H1 (cell line): ENCODE results near the gene GNAL. TPM values are rescaled to one million over a fixed set of nuclear protein-coding genes. Genes with fewer than 3 reads are reported as not detected.

ENCODE experiments used
- CTCF ChIA-PET: fragments of 300-600 bp; sonication (Branson Sonifier 250); formaldehyde crosslinking; loops from one replicate; lab custom pipeline; 2021; ENCODE audit not compliant: partially characterized antibody; lab: Charles Lee
- POLR2A ChIA-PET: fragments of 300-600 bp; sonication (Branson Sonifier 250); formaldehyde crosslinking; loops from one replicate; lab custom pipeline; 2021; ENCODE audit warnings: inconsistent platforms; ENCODE audit not compliant: partially characterized antibody; lab: Charles Lee
- DNase-seq, 2 experiments: peaks; one replicate each; pipeline versions ENCODE4 v3.0.0 to v3.0.0-alpha.2; 2010 to 2022; ENCODE audit warnings: low spot score in 2 of 2, low read depth in 1 of 2, mixed read lengths in 1 of 2
- FAIRE-seq: peaks from 2 replicates; lab custom pipeline; 2011; peaks lifted over from hg19 to GRCh38; lab: Jason Lieb, UNC
- H2AFZ ChIP-seq: 2 replicates; pipeline ENCODE4 v1.8.1; 2012; ENCODE audit warnings: low read length, inconsistent platforms
- H2AK5ac ChIP-seq: 2 replicates; pipeline ENCODE4 v1.6.1; 2013; ENCODE audit warnings: low read depth, low read length
- H2BK120ac ChIP-seq: replicated peaks from 2 replicates; pipeline ENCODE3; 2013; ENCODE audit warnings: low read depth, low read length, inconsistent platforms
- H2BK12ac ChIP-seq: 2 replicates; pipeline ENCODE4 v1.6.1; 2013; ENCODE audit warnings: low read depth, low read length
- H2BK15ac ChIP-seq: 2 replicates; pipeline ENCODE4 v1.6.1; 2013; ENCODE audit warnings: low read length
- H2BK20ac ChIP-seq: 2 replicates; pipeline ENCODE4 v1.6.1; 2013; ENCODE audit warnings: low read length
- H2BK5ac ChIP-seq: 2 replicates; pipeline ENCODE4 v1.6.1; 2013; ENCODE audit warnings: low read depth, low read length
- H3K14ac ChIP-seq: 2 replicates; pipeline ENCODE4 v1.6.1; 2013; ENCODE audit warnings: inconsistent platforms; ENCODE audit not compliant: insufficient read length
- H3K18ac ChIP-seq: 2 replicates; pipeline ENCODE4 v1.6.1; 2013; ENCODE audit warnings: low read length; ENCODE audit errors: extremely low read depth
- H3K23ac ChIP-seq: 2 replicates; pipeline ENCODE4 v1.6.1; 2013; ENCODE audit warnings: inconsistent platforms; ENCODE audit not compliant: insufficient read length
- H3K23me2 ChIP-seq: 2 replicates; pipeline ENCODE4 v1.6.1; 2013; ENCODE audit warnings: low read depth, low read length
- H3K27ac ChIP-seq: 2 replicates; pipeline ENCODE4 v1.6.1; 2011; ENCODE audit warnings: low read depth, low read length, inconsistent platforms
- H3K27me3 ChIP-seq, 4 experiments: replicated peaks in 1 of 4; 1 replicate in 1 of 4; 2 replicates in 3 of 4; pipeline versions ENCODE4 v1.6.1 to v1.8.1; 2011 to 2013; ENCODE audit warnings: low read length in 3 of 4, mild to moderate bottlenecking in 3 of 4, inconsistent platforms in 2 of 4, mixed read lengths in 2 of 4, moderate library complexity in 1 of 4; ENCODE audit not compliant: control insufficient read depth in 3 of 4, insufficient read depth in 3 of 4; ENCODE audit errors: extremely low read depth in 1 of 4
- H3K36me3 ChIP-seq, 4 experiments: 2 replicates each; pipeline versions ENCODE4 v1.6.1 to v1.8.1; 2011 to 2013; ENCODE audit warnings: mild to moderate bottlenecking in 4 of 4, low read length in 3 of 4, moderate library complexity in 2 of 4, control low read depth in 1 of 4, inconsistent platforms in 1 of 4; ENCODE audit not compliant: insufficient read depth in 4 of 4, control insufficient read depth in 2 of 4
- H3K4ac ChIP-seq: replicated peaks from 2 replicates; pipeline ENCODE3; 2013; ENCODE audit warnings: low read length, low read depth, mixed read lengths, inconsistent platforms; ENCODE audit not compliant: insufficient read length
- H3K4me1 ChIP-seq, 4 experiments: replicated peaks in 1 of 4; 1 replicate in 1 of 4; 2 replicates in 3 of 4; pipeline versions ENCODE4 v1.6.1 to v1.8.1; 2011 to 2013; ENCODE audit warnings: low read length in 3 of 4, inconsistent platforms in 2 of 4, mixed read lengths in 1 of 4; ENCODE audit not compliant: insufficient read depth in 4 of 4, control insufficient read depth in 3 of 4
- H3K4me2 ChIP-seq, 2 experiments: 2 replicates each; pipeline versions ENCODE4 v1.6.1 to v1.8.1; 2011 to 2013; ENCODE audit warnings: low read depth in 2 of 2, low read length in 2 of 2, control low read depth in 1 of 2, inconsistent platforms in 1 of 2, mild to moderate bottlenecking in 1 of 2; ENCODE audit not compliant: insufficient read depth in 1 of 2
- H3K4me3 ChIP-seq, 4 experiments: fragments of 200-600, 300-600 bp in 1 of 4; sonication (generic), shearing (Covaris generic), sonication (Bioruptor Twin) in 1 of 4; 2 replicates each; pipeline versions ENCODE4 v1.5.1 to v1.8.1; 2011 to 2016; ENCODE audit warnings: low read length in 4 of 4, low read depth in 3 of 4, control low read depth in 2 of 4, inconsistent platforms in 2 of 4, mild to moderate bottlenecking in 2 of 4, mixed read lengths in 1 of 4, moderate library complexity in 1 of 4; ENCODE audit not compliant: insufficient read depth in 2 of 4; ENCODE audit errors: extremely low read depth in 1 of 4
- H3K56ac ChIP-seq: replicated peaks from 2 replicates; pipeline ENCODE3; 2013; ENCODE audit warnings: low read depth, mild to moderate bottlenecking, mixed read lengths, low read length, inconsistent platforms; ENCODE audit not compliant: insufficient read length
- H3K79me1 ChIP-seq: 2 replicates; pipeline ENCODE4 v1.6.1; 2013; ENCODE audit warnings: low read depth, low read length, control low read depth
- H3K79me2 ChIP-seq, 2 experiments: 2 replicates each; pipeline versions ENCODE4 v1.6.1 to v1.8.1; 2012 to 2013; ENCODE audit warnings: low read length in 2 of 2, mild to moderate bottlenecking in 2 of 2, inconsistent platforms in 1 of 2; ENCODE audit not compliant: insufficient read depth in 2 of 2, control insufficient read depth in 1 of 2
- H3K9ac ChIP-seq, 4 experiments: replicated peaks in 1 of 4; 1 replicate in 1 of 4; 2 replicates in 3 of 4; pipeline versions ENCODE4 v1.6.1 to v1.8.1; 2011 to 2013; ENCODE audit warnings: low read depth in 3 of 4, low read length in 3 of 4, control low read depth in 2 of 4, mild to moderate bottlenecking in 2 of 4, moderate library complexity in 2 of 4, inconsistent platforms in 1 of 4; ENCODE audit errors: extremely low read depth in 1 of 4
- H3K9me3 ChIP-seq, 2 experiments: 2 replicates each; pipeline versions ENCODE4 v1.6.1 to v1.8.1; 2012 to 2013; ENCODE audit warnings: mild to moderate bottlenecking in 2 of 2, moderate library complexity in 2 of 2, control low read depth in 1 of 2, inconsistent platforms in 1 of 2, low read depth in 1 of 2, low read length in 1 of 2, mixed read lengths in 1 of 2; ENCODE audit not compliant: insufficient read depth in 2 of 2
- H4K20me1 ChIP-seq, 2 experiments: replicated peaks in 1 of 2; 2 replicates each; pipeline versions ENCODE3 to v1.8.1; 2011 to 2013; ENCODE audit warnings: inconsistent platforms in 2 of 2, low read length in 2 of 2, mild to moderate bottlenecking in 1 of 2; ENCODE audit not compliant: insufficient read depth in 2 of 2, control insufficient read depth in 1 of 2
- H4K5ac ChIP-seq: 2 replicates; pipeline ENCODE4 v1.6.1; 2013; ENCODE audit warnings: low read length, low read depth, mixed read lengths, inconsistent platforms; ENCODE audit not compliant: insufficient read length
- H4K8ac ChIP-seq: 2 replicates; pipeline ENCODE4 v1.8.0; 2013; ENCODE audit warnings: mild to moderate bottlenecking, moderate library complexity, low read length, inconsistent platforms; ENCODE audit not compliant: insufficient read depth; ENCODE audit errors: extremely low read depth
- H4K91ac ChIP-seq: replicated peaks from 2 replicates; pipeline ENCODE3; 2013; ENCODE audit warnings: low read length, mixed read lengths, inconsistent platforms; ENCODE audit not compliant: insufficient read length
- CTCF ChIP-seq, 3 experiments: IDR thresholded peaks; 1 replicate in 2 of 3; 2 replicates in 1 of 3; pipeline versions ENCODE4 v1.5.1 to v1.6.1; 2011; ENCODE audit warnings: low read length in 3 of 3, mild to moderate bottlenecking in 3 of 3, inconsistent platforms in 2 of 3, low read depth in 1 of 3, moderate library complexity in 1 of 3; ENCODE audit not compliant: insufficient read depth in 1 of 3; ENCODE audit errors: control extremely low read depth in 1 of 3
- RAD21 ChIP-seq, 2 experiments: IDR thresholded peaks in 1 of 2; conservative IDR thresholded peaks in 1 of 2; 2 replicates each; pipeline ENCODE4 v1.6.1; 2011; ENCODE audit warnings: low read depth in 2 of 2, low read length in 2 of 2, improper control_type of control experiment in 1 of 2, inconsistent platforms in 1 of 2, mild to moderate bottlenecking in 1 of 2, moderate library complexity in 1 of 2
- SUZ12 ChIP-seq: fragments of 200-600 bp; sonication (generic); IDR thresholded peaks from 2 replicates; pipeline ENCODE4 v1.6.1; 2012; ENCODE audit warnings: mild to moderate bottlenecking, inconsistent platforms, low read length, moderate library complexity, mixed read lengths
- WGBS, 2 experiments: shearing (Covaris generic) in 1 of 2; methylation state at CpG; one replicate each; pipeline versions ENCODE4 v1.1.6 to v1.1.7; 2013 to 2015; ENCODE audit warnings: low lambda C conversion rate in 2 of 2, mixed read lengths in 2 of 2, inconsistent platforms in 1 of 2, low coverage in 1 of 2, missing lambda C conversion rate in 1 of 2; ENCODE audit not compliant: insufficient replicate concordance in 2 of 2, insufficient coverage in 1 of 2, insufficient read length in 1 of 2; ENCODE audit errors: extremely low coverage in 1 of 2, missing lambda C conversion rate in 1 of 2; 5-methylcytosine and 5-hydroxymethylcytosine counted together
- polyA plus RNA-seq, 7 experiments: library from polyadenylated mRNA; depleted of rRNA in 3 of 7; stranded (reverse) in 5 of 7; unstranded in 2 of 7; fragments of >200 nt in 5 of 7; fragments of 200-250 nt in 2 of 7; gene quantifications; 1 replicate in 5 of 7; 2 replicates in 1 of 7; 4 replicates in 1 of 7; pipeline versions ENCODE4 v1.2.1 to v1.2.3, GENCODE V29; 2011 to 2013; ENCODE audit warnings: missing spikeins in 2 of 7, mixed read lengths in 2 of 7
- total RNA-seq: library from RNA; stranded (reverse); fragmentation: NEBNext Ultra II Directional; extraction: Animal tissue kit (Norgen Biotek cat#: 25700); gene quantifications from 2 replicates; pipeline ENCODE4 v1.2.1, GENCODE V29; 2021

The GNAL gene
- total and polyA plus RNA-seq, 2 of the 8 experiments (the other 6 are each of a cell fraction or from before 2014, with no cell fraction given): 13.2 to 18.3 TPM

- Histone ChIP-seq H2AFZ (no peak overlapping the region), H3K4me3 (no peak overlapping the region), H3K23me2 (no peaks in the 10 kb centered on the region), H4K20me1 (no peaks in the 10 kb centered on the region), H3K4ac (no peak overlapping the region), H4K8ac (no peak overlapping the region), H4K91ac (no peak overlapping the region), H3K56ac (no peak overlapping the region), H2BK15ac (no peak overlapping the region; the same call in 1 of the 2 replicates), H2BK120ac (no peak overlapping the region), H3K27me3 (no peaks in the 10 kb centered on the region), H3K9me3 (no peaks in the 10 kb centered on the region), H3K4me2 (no peak overlapping the region), H2BK12ac (no peak overlapping the region), H3K27ac (no peak overlapping the region), H3K36me3 (no peaks in the 10 kb centered on the region), H4K5ac (no peak overlapping the region), H3K23ac (no peak overlapping the region), H3K18ac (no peak overlapping the region), H3K79me1 (no peaks in the 10 kb centered on the region), H2BK20ac (no peak overlapping the region), H3K9ac (no peak overlapping the region), H2AK5ac (no peak overlapping the region), H3K4me1 (peaks cover 2 to 7% (median 5%) of the 10 kb centered on the region in 4 experiments; a peak in 5 of 7 replicates), H3K14ac (no peak overlapping the region), H2BK5ac (no peak overlapping the region), H3K79me2 (no peaks in the 10 kb centered on the region)
- FAIRE-seq: peak; percentile 52
- POLR2A ChIA-PET: no interaction called here
- peak in 2 of 3 experiments; percentile 59 to 67; a peak in 3 of 4 replicates for TF ChIP-seq CTCF (IDR thresholded peaks at IDR 0.05; ENCODE audit: control extremely low read depth in 1 of 3, insufficient read depth in 1 of 3, low read depth in 1 of 3, low read length in 3 of 3)
- no peak for TF ChIP-seq SUZ12
- peak; percentile 60 to 68 for TF ChIP-seq RAD21 (IDR thresholded peaks at IDR 0.05 in 1 of 2, conservative IDR thresholded peaks at IDR 0.05 in 1 of 2; ENCODE audit: low read depth in 2 of 2, low read length in 2 of 2)
- no peak for DNase-seq
- 78% methylated on average over 5 of the region's 5 CpGs; no CpG with 5 or more reads in 1 of the 2 experiments for WGBS, 2 experiments
- CTCF ChIA-PET: interaction anchor here (0.6 to 6.6 kb wide), 24 partner anchors 9 to 786 kb away, joined by 3 to 57 read pairs (median 4); no protein-coding TSS in a partner anchor
These were observed 52.6 kb downstream of the GNAL start for GRCh38 chr18:11741505-11742145.
